Gastrocnemius medialis (tissue), 4 donors: ENCODE measurements around the gene MRGPRX4.

ENCODE experiments used
- POLR2A ChIP-seq, 2 donors: fragments of 450-650 bp; IDR thresholded peaks; one replicate each; pipeline ENCODE4 v1.6.1; 2017; ENCODE audit warnings: antibody characterized with exemption in 2 of 2, mild to moderate bottlenecking in 2 of 2, moderate library complexity in 2 of 2
- TF ChIP-seq, protein P1 (sequence below), 5 experiments: fragments of 450-650 bp in 3 of 5; fragments of 200-600 bp in 2 of 5; sonication (generic) in 2 of 5; IDR thresholded peaks in 4 of 5; conservative IDR thresholded peaks in 1 of 5; 1 replicate in 4 of 5; 2 replicates in 1 of 5; pipeline ENCODE4 v1.5.1; 2016 to 2019; ENCODE audit warnings: antibody characterized with exemption in 5 of 5, mild to moderate bottlenecking in 3 of 5, moderate library complexity in 3 of 5

- no peak for TF ChIP-seq POLR2A (IDR thresholded peaks at IDR 0.05)
- TF ChIP-seq, protein P1, sequence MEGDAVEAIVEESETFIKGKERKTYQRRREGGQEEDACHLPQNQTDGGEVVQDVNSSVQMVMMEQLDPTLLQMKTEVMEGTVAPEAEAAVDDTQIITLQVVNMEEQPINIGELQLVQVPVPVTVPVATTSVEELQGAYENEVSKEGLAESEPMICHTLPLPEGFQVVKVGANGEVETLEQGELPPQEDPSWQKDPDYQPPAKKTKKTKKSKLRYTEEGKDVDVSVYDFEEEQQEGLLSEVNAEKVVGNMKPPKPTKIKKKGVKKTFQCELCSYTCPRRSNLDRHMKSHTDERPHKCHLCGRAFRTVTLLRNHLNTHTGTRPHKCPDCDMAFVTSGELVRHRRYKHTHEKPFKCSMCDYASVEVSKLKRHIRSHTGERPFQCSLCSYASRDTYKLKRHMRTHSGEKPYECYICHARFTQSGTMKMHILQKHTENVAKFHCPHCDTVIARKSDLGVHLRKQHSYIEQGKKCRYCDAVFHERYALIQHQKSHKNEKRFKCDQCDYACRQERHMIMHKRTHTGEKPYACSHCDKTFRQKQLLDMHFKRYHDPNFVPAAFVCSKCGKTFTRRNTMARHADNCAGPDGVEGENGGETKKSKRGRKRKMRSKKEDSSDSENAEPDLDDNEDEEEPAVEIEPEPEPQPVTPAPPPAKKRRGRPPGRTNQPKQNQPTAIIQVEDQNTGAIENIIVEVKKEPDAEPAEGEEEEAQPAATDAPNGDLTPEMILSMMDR (IDR thresholded peaks at IDR 0.05 in 4 of 5, conservative IDR thresholded peaks at IDR 0.05 in 1 of 5), result no peak
Measured at GRCh38 chr11:18145837-18146236, 26.8 kb upstream of the MRGPRX4 start.
